Activated naive CD4-positive, alpha-beta T cell treated with anti-CD3 and anti-CD28 coated beads, Interleukin-2, amount 10 ng/mL, durations not matched to agents 7 days and 5 days (primary cell): ENCODE results near the gene IGSF10.

Experiments
- CTCF ChIA-PET: fragments of 350-600 bp; sonication (Branson Sonifier 250); formaldehyde crosslinking; loops from one replicate; lab custom pipeline; 2021; ENCODE audit warnings: antibody characterized with exemption; lab: Charles Lee
- DNase-seq: peaks from one replicate; pipeline ENCODE4 v3.0.0-alpha.2; 2020
- H3K27ac Mint-ChIP-seq: one replicate; pipeline ENCODE4 v1.8.0; 2021; ENCODE audit warnings: mild to moderate bottlenecking, moderate library complexity, mixed read lengths
- H3K27me3 Mint-ChIP-seq: one replicate; pipeline ENCODE4 v1.8.0; 2021; ENCODE audit warnings: mild to moderate bottlenecking, mixed read lengths
- H3K36me3 Mint-ChIP-seq: one replicate; pipeline ENCODE4 v1.8.0; 2021; ENCODE audit warnings: mixed read lengths
- H3K4me1 Mint-ChIP-seq: one replicate; pipeline ENCODE4 v1.8.0; 2021; ENCODE audit warnings: mixed read lengths
- H3K4me3 Mint-ChIP-seq: one replicate; pipeline ENCODE4 v1.8.0; 2021; ENCODE audit warnings: mild to moderate bottlenecking, moderate library complexity, mixed read lengths
- H3K9me3 Mint-ChIP-seq: one replicate; pipeline ENCODE4 v1.8.0; 2021; ENCODE audit warnings: mixed read lengths

The IGSF10 gene

GRCh38 chr3:151425627-151426340 lies 35.1 kb downstream of the IGSF10 start:
- no peak overlapping the region for H3K4me3 Mint-ChIP-seq
- H3K27ac Mint-ChIP-seq: no peak overlapping the region
- CTCF ChIA-PET: interaction anchor here (0.6 to 1.3 kb wide), 3 partner anchors 21 to 413 kb away, joined by 3 read pairs; no protein-coding TSS in a partner anchor
- H3K4me1 Mint-ChIP-seq: no peaks in the 10 kb centered on the region
- DNase-seq: no peak
- H3K9me3 Mint-ChIP-seq: no peaks in the 10 kb centered on the region
- H3K27me3 Mint-ChIP-seq: peaks cover 3% of the 10 kb centered on the region
- H3K36me3 Mint-ChIP-seq: no peaks in the 10 kb centered on the region

- no peaks in the 10 kb centered on the region for H3K4me1 Mint-ChIP-seq
- peaks cover 3% of the 10 kb centered on the region for H3K27me3 Mint-ChIP-seq
- no peak overlapping the region for H3K4me3 Mint-ChIP-seq
- no peak for DNase-seq
- H3K9me3 Mint-ChIP-seq: no peaks in the 10 kb centered on the region
- CTCF ChIA-PET: no interaction called here
- no peak overlapping the region for H3K27ac Mint-ChIP-seq
- no peaks in the 10 kb centered on the region for H3K36me3 Mint-ChIP-seq
These were observed 37.8 kb downstream of the IGSF10 start for GRCh38 chr3:151423091-151423490.

GRCh38 chr3:151421938-151422337 lies 38.9 kb downstream of the IGSF10 start:
- H3K27ac Mint-ChIP-seq: no peak overlapping the region
- CTCF ChIA-PET: interaction anchor here (0.6 to 1.0 kb wide), 2 partner anchors 9 to 1728 kb away, joined by 4 to 5 read pairs; no protein-coding TSS in a partner anchor

DNA sequence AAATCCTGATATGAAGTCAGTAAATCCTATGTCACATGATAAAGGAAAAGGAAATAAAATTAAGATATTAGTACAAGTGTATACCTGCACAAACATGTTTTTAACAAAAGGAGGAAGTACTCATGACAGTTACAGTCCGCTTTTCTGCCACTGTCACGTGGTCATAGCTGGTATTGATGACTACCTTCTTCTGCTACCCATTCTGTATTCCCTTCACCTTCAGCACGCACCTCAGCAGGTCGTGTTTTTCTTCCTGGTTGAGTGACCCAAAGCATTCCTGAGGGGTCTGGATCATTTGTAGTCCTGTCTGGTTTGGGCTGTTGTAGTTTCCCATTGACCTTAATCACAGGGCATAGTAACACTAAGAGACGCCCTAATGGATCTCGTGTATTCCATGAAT lies 41.1 kb downstream of the IGSF10 start:
- Mint-ChIP-seq H3K9me3 (no peaks in the 10 kb centered on the region), H3K27ac (no peak overlapping the region), H3K4me3 (no peak overlapping the region), H3K27me3 (peaks cover 3% of the 10 kb centered on the region), H3K4me1 (no peaks in the 10 kb centered on the region), H3K36me3 (no peaks in the 10 kb centered on the region)
- DNase-seq: no peak
- CTCF ChIA-PET: no interaction called here

More at GRCh38 chr3:151421938-151422337, 38.9 kb downstream of the IGSF10 start:
- H3K9me3 Mint-ChIP-seq: no peaks in the 10 kb centered on the region
- H3K4me3 Mint-ChIP-seq: no peak overlapping the region
- no peaks in the 10 kb centered on the region for H3K4me1 Mint-ChIP-seq
- no peaks in the 10 kb centered on the region for H3K36me3 Mint-ChIP-seq
- no peak for DNase-seq
- H3K27me3 Mint-ChIP-seq: peaks cover 3% of the 10 kb centered on the region

DNA sequence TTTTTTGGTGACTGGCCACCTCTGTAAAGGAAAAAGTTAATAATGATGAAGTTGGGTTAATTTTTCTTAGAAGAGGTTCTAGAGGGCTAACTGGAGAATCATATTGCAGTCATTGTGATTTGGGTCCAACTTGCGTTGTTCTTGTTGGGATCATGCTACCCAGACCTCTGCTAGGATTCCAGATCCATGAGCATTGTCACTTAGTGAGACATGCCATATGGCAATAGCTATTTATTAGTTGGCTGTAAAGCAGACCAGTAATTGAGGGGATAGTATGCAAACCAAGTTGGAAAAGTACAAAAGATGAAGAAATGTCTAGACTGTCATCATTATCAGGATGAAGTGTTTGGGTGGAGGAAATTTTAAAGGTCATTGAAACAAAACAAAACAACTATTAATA lies 45.6 kb downstream of the IGSF10 start:
- Mint-ChIP-seq H3K4me3 (no peak overlapping the region), H3K36me3 (no peaks in the 10 kb centered on the region), H3K27ac (no peak overlapping the region), H3K27me3 (peaks cover 8% of the 10 kb centered on the region), H3K4me1 (no peaks in the 10 kb centered on the region), H3K9me3 (no peaks in the 10 kb centered on the region)
- DNase-seq: no peak
- CTCF ChIA-PET: no interaction called here

GRCh38 chr3:151412989-151413388 lies 47.9 kb downstream of the IGSF10 start:
- CTCF ChIA-PET: no interaction called here
- Mint-ChIP-seq H3K4me3 (no peak overlapping the region), H3K27me3 (peaks cover 8% of the 10 kb centered on the region), H3K36me3 (no peaks in the 10 kb centered on the region), H3K9me3 (no peaks in the 10 kb centered on the region), H3K4me1 (no peaks in the 10 kb centered on the region), H3K27ac (no peak overlapping the region)
- DNase-seq: no peak
